Sigmoid colon (tissue), 7 donors: ENCODE measurements around the gene ME3. TPM values are rescaled to one million over a fixed set of nuclear protein-coding genes. Genes with fewer than 3 reads are reported as not detected.

Source experiments
- DNase-seq: peaks from one replicate; pipeline ENCODE4 v3.0.0-alpha.2; 2019
- H3K27ac ChIP-seq, 4 donors: fragments of 200-600 bp; sonication (generic); one replicate each; pipeline ENCODE4 v1.5.1; 2016 to 2019; ENCODE audit warnings: mild to moderate bottlenecking in 1 of 4
- H3K27me3 ChIP-seq, 3 donors: fragments of 200-600 bp; sonication (generic); one replicate each; pipeline ENCODE4 v1.5.1; 2019; ENCODE audit warnings: mild to moderate bottlenecking in 1 of 3
- H3K36me3 ChIP-seq, 4 donors: fragments of 200-600 bp; sonication (generic); one replicate each; pipeline ENCODE4 v1.5.1; 2016 to 2019
- H3K4me1 ChIP-seq, 4 donors: fragments of 200-600 bp; sonication (generic); one replicate each; pipeline ENCODE4 v1.5.1; 2017 to 2019
- H3K4me3 ChIP-seq, 4 donors: fragments of 200-600 bp; sonication (generic); one replicate each; pipeline ENCODE4 v1.5.1; 2017 to 2019; ENCODE audit warnings: mild to moderate bottlenecking in 2 of 4, moderate library complexity in 1 of 4
- H3K9me3 ChIP-seq, 4 donors: fragments of 200-600 bp in 3 of 4; sonication (generic) in 3 of 4; one replicate each; pipeline versions ENCODE4 v1.5.1 to v1.6.1; 2013 to 2019
- CTCF ChIP-seq, 4 experiments: fragments of 450-650 bp in 3 of 4; fragments of 200-600 bp in 1 of 4; IDR thresholded peaks; one replicate each; pipeline ENCODE4 v1.5.1; 2016 to 2019; ENCODE audit warnings: antibody characterized with exemption in 4 of 4, mild to moderate bottlenecking in 3 of 4, moderate library complexity in 2 of 4
- EP300 ChIP-seq, 4 donors: sonication (generic); formaldehyde crosslinking; IDR thresholded peaks; one replicate each; pipeline ENCODE4 v1.6.1; 2017; ENCODE audit warnings: antibody characterized with exemption in 4 of 4
- POLR2A ChIP-seq, 2 donors: fragments of 450-650 bp; IDR thresholded peaks; one replicate each; pipeline ENCODE4 v1.6.1; 2016; ENCODE audit warnings: antibody characterized with exemption in 2 of 2, mild to moderate bottlenecking in 2 of 2, moderate library complexity in 2 of 2
- POLR2AphosphoS5 ChIP-seq, 4 donors: sonication (generic); formaldehyde crosslinking; IDR thresholded peaks; one replicate each; pipeline ENCODE4 v1.6.1; 2017; ENCODE audit warnings: antibody characterized with exemption in 4 of 4
- WGBS, 2 donors: extraction: QIAGEN DNeasy Blood & Tissue Kit; methylation state at CpG; one replicate each; pipeline ENCODE4 v1.1.7; 2013; 5-methylcytosine and 5-hydroxymethylcytosine counted together
- intact Hi-C: fragments of 100-400 bp; cut with DNase I; formaldehyde crosslinking; loops from one replicate; pipeline ENCODE4 v1.15.1; 2023
- polyA plus RNA-seq, 3 donors: library from polyadenylated mRNA; stranded (reverse); fragments of 200-250 nt; gene quantifications; one replicate each; pipeline ENCODE4 v1.2.3, GENCODE V29; 2013
- total RNA-seq, 4 donors: library from RNA; depleted of rRNA; stranded (reverse); fragments of >200 nt; gene quantifications; one replicate each; pipeline ENCODE4 v1.1.0, GENCODE V29; 2016
- donor health status: healthy with polysubstance abuse.
- donor health status: Bipolar disorder and iron deficiency.
- donor health status: healthy.

The ME3 gene
- total and polyA plus RNA-seq, 7 donors: 7.8 to 53.2 (median 25.5) TPM

DNA sequence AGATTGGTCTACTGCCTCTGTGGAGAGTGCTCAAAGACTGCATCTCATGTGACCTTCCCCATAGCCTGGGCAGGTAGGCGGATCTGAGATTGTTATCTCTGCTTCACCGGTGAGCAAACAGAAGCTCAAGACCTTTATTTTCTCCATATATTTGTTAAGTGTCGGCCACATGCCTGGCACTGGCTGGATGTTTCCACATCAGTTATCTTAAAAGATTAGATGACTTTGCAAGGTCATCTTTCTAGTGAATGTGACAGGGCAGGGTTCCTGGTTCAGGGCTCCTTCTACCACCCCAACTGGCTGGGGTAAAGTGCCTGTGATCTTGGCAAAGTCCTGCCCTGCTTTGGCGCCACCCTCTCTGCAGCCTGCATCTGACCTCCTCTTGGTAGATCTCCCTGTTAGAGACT lies 172.7 kb downstream of the ME3 start:
- no peaks in the 10 kb centered on the region for H3K9me3 ChIP-seq
- no peak for DNase-seq
- peaks cover 0 to 14% (median 0%) of the 10 kb centered on the region in 4 donors for H3K36me3 ChIP-seq
- no peak for TF ChIP-seq POLR2A (IDR thresholded peaks at IDR 0.05)
- TF ChIP-seq POLR2AphosphoS5 (IDR thresholded peaks at IDR 0.05): no peak
- TF ChIP-seq EP300 (IDR thresholded peaks at IDR 0.05): no peak
- no peak for TF ChIP-seq CTCF (IDR thresholded peaks at IDR 0.05)
- no peaks in the 10 kb centered on the region for H3K4me1 ChIP-seq
- 32 to 66% methylated on average over 4 of the region's 4 CpGs for WGBS, 2 donors
- H3K27me3 ChIP-seq: no peaks in the 10 kb centered on the region
- H3K4me3 ChIP-seq: no peak overlapping the region
- no peak overlapping the region for H3K27ac ChIP-seq
- intact Hi-C loops: no loop called here

GRCh38 chr11:86497836-86498235 lies 174.6 kb downstream of the ME3 start:
- TF ChIP-seq EP300 (IDR thresholded peaks at IDR 0.05) (no peak), POLR2AphosphoS5 (IDR thresholded peaks at IDR 0.05) (no peak), CTCF (IDR thresholded peaks at IDR 0.05) (no peak), POLR2A (IDR thresholded peaks at IDR 0.05) (no peak)
- 89 to 94% methylated on average over 10 of the region's 10 CpGs for WGBS, 2 donors
- no peak overlapping the region for H3K27ac ChIP-seq

DNA sequence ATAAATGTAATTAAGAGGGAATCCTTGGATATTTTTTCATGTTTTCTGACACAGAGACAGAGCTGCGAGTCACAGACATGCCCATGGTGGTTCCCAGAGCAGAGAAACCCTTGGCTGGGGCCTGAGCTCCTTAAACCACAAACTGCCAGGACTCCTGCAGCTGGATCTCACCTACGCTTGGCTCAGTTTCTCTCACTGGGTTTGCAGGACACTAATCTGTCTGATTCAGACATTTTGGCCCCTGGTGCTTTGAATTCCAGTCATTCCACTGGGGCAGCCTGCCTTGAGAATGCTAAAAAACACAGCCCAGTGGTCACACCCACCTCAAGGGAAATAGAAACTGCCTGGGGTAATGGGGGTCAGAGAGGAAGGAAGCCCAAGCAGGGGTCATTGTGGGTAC lies 175.1 kb downstream of the ME3 start:
- no peak for TF ChIP-seq CTCF (IDR thresholded peaks at IDR 0.05)
- TF ChIP-seq POLR2A (IDR thresholded peaks at IDR 0.05): no peak
- TF ChIP-seq EP300 (IDR thresholded peaks at IDR 0.05): no peak
- TF ChIP-seq POLR2AphosphoS5 (IDR thresholded peaks at IDR 0.05): no peak
- peaks cover 0 to 14% (median 0%) of the 10 kb centered on the region in 4 donors for H3K36me3 ChIP-seq
- 90 to 95% methylated on average over 2 of the region's 2 CpGs for WGBS, 2 donors
- no peaks in the 10 kb centered on the region for H3K27me3 ChIP-seq
- H3K9me3 ChIP-seq: no peaks in the 10 kb centered on the region
- no peak for DNase-seq
- intact Hi-C loops: no loop called here
- H3K4me1 ChIP-seq: no peaks in the 10 kb centered on the region
- H3K27ac ChIP-seq: no peak overlapping the region
- H3K4me3 ChIP-seq: no peak overlapping the region

More at GRCh38 chr11:86497836-86498235, 174.6 kb downstream of the ME3 start:
- H3K4me3 ChIP-seq: no peak overlapping the region
- no peaks in the 10 kb centered on the region for H3K9me3 ChIP-seq
- DNase-seq: no peak
- no peaks in the 10 kb centered on the region for H3K4me1 ChIP-seq
- intact Hi-C loops: no loop called here
- no peaks in the 10 kb centered on the region for H3K27me3 ChIP-seq
- peaks cover 0 to 14% (median 0%) of the 10 kb centered on the region in 4 donors for H3K36me3 ChIP-seq

- Histone ChIP-seq H3K9me3 (no peaks in the 10 kb centered on the region), H3K36me3 (peaks cover 0 to 14% (median 0%) of the 10 kb centered on the region in 4 donors), H3K27ac (no peak overlapping the region), H3K4me1 (no peaks in the 10 kb centered on the region), H3K4me3 (no peak overlapping the region), H3K27me3 (no peaks in the 10 kb centered on the region)
- TF ChIP-seq POLR2A (IDR thresholded peaks at IDR 0.05): no peak
- TF ChIP-seq EP300 (IDR thresholded peaks at IDR 0.05): no peak
- TF ChIP-seq CTCF (IDR thresholded peaks at IDR 0.05): no peak
- TF ChIP-seq POLR2AphosphoS5 (IDR thresholded peaks at IDR 0.05): no peak
- 90 to 93% methylated on average over 2 of the region's 2 CpGs for WGBS, 2 donors
- intact Hi-C loops: no loop called here
- DNase-seq: no peak
Measured at GRCh38 chr11:86495351-86495750, 177.1 kb downstream of the ME3 start.

DNA sequence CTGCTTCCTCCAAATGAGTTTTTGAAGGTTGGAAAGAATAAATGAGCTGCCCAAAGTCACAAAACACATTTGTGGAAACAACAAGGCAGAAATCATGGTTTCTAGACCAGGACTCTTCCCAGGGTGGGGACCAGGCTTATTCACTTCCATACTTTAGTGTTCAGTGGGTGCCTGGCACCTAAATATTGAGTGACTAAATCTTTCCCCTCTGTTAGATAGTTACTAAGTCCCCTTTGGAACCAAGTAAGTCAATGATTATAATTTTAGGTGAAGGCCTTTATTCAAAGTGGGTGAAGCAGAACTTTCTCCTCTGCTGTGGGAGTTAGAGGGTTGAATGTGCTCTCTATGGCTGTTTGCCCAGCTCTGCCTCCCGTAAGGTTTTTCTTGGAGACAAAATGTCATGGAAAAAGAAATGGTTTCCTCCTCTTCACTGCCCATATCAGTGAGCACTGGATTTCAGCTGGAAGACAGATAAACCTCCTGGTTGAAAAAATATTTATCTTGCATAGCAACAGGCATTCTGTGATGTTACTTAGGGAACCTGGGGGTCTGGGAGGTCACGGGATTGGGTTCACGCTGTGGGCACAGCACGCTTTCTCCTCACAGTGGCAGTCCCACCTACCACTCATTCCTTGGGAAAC lies 179.9 kb downstream of the ME3 start:
- no peak for TF ChIP-seq EP300 (IDR thresholded peaks at IDR 0.05)
- TF ChIP-seq CTCF (IDR thresholded peaks at IDR 0.05): no peak
- no peak for TF ChIP-seq POLR2AphosphoS5 (IDR thresholded peaks at IDR 0.05)
- TF ChIP-seq POLR2A (IDR thresholded peaks at IDR 0.05): no peak
- no peaks in the 10 kb centered on the region for H3K27me3 ChIP-seq
- DNase-seq: no peak
- 91 to 98% methylated on average over 4 of the region's 4 CpGs for WGBS, 2 donors
- H3K4me3 ChIP-seq: no peak overlapping the region
- H3K27ac ChIP-seq: no peak overlapping the region
- peaks cover 0 to 7% (median 0%) of the 10 kb centered on the region in 4 donors for H3K36me3 ChIP-seq
- no peaks in the 10 kb centered on the region for H3K4me1 ChIP-seq
- intact Hi-C loops: no loop called here
- H3K9me3 ChIP-seq: no peaks in the 10 kb centered on the region
